HG03025 (cell line): ENCODE data around the gene HRNR.
"Not testable (repeated sequence)": the region's sequence is repeated elsewhere in the genome, so short reads cannot be mapped to it uniquely, and the experiment has no call there.

ENCODE experiments used
- ATAC-seq: cut with Tn5 transposase; IDR thresholded peaks from one replicate; pipeline ENCODE4 v1.9.1; 2021; ENCODE audit warnings: mild to moderate bottlenecking, moderate library complexity; ENCODE audit not compliant: unreplicated experiment, low FRiP score

The HRNR gene

DNA sequence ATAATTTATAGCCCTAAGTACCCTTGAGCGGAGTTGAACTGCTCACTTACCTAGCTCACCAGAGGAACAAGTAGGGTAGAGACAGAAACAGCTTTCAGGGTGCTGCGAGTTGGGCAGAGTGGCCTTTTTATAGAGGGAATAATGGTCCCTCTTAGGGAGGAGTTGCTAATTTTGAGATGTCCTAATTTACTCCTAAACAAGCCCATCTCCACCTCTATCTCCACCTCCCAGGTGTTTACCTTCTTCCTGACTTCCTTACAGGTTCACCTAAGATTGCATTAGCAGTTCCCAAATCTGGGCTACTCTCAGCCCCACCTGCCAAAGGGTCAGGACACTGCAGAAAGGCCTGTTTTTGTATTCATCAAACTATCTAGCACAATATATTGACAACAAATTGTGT lies at the start of gene HRNR:
TSS of gene HRNR (minus strand) at position 101 of the 400 bp plus-strand sequence. CDS start 940 bp downstream, outside the sequence.
- no peak for ATAC-seq

DNA sequence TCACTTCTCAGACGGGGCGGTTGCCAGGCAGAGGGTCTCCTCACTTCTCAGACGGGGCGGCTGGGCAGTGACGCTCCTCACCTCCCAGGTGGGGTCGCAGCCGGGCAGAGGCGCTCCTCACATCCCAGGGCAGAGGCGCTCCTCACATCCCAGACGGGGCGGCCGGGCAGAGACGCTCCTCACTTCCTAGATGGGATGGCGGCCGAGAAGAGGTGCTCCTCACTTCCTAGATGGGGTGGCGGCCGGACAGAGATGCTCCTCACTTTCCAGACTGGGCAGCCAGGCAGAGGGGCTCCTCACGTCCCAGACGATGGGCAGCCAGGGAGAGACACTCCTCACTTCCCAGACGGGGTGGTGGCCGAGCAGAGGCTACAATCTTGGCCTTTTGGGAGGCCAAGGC lies 32.4 kb upstream of the HRNR start:
- not testable (repeated sequence) for ATAC-seq

DNA sequence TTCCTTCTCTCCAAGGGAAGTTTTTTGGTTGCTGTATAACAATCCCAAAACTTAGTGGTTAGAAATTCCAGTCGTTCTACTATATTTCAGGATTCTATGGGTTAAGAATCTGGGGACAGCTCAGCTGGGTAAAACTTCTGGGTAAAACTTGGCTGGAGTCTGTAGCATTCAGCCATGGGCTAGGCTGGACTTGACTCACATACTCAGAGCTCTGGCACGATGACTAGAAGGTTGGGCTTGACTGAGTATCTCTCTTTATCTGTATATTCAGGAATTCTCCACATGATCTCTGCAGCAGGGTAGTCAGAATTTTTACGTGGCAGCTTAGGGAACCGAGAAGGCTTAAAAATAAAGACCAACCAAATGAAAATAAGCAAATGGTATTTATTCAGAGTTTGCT lies 28.2 kb upstream of the HRNR start:
- no peak for ATAC-seq

DNA sequence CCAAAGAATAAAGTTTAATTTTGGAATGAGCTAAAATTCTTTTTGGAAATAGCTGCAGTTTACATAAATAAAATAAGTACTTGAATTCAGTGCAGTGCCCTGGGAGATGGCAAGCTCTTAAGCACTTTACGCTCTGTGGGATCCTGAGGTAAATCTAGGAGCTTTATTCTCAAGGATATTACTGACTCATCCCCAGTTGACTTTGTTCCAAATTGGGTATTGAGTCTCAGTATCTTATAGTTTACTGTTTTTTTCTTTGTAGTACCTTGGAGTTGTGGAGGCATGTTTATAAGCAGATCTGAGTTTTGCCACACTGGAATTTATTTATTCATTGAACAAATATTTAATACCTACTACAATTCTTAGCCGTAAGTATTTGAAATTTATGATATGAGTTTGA lies 27.4 kb upstream of the HRNR start:
- no peak for ATAC-seq

DNA sequence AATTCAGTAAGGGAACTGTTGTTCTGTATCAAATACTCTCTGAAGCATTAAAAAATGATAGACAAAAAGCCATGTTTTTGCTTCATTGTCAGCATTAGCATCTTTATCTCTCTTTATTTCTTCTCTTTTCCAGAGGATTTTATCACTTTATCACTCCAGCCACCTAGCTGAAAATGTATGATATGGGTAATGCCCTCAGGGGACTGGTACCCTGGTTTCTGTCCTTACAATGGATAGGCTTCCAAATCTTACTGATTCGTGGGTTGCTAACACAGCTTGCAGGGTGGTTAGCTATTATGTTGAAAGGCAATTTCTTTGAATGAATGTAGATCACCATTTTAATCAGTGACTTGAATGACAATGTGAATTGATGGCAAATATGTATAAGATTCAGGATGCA lies 23.3 kb upstream of the HRNR start:
- no peak for ATAC-seq

DNA sequence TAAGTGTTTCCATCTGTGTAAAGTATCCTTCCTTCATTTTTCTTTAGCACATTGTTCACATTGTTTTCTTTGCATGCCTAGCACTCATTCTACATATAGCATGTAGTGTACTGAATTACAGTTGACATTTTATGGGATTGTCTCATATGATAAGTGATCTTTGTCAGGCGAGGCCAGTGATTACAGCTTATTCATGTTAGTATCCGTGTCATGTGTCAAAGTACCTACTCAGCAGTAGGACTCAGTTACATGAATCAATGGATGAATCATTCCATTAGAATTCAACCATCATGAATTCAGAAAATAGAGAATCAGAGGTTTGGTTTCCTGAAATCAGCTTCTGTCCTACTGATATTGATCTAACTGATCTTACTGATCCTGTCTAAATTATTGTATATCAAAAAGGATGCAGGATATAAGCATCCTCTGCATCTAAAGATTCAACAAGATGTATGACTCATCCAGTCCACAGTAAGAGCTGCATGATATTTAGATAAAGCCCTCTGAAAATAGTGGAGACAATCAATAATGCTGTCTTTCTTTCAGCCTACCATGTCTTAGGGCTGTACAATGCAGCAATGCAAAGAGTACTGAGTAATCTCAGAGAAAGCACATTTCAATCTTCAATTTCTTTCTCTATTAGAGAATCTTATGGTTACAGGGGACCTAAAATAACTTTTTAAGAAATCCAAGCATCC lies 20.7 kb upstream of the HRNR start:
- no peak for ATAC-seq

DNA sequence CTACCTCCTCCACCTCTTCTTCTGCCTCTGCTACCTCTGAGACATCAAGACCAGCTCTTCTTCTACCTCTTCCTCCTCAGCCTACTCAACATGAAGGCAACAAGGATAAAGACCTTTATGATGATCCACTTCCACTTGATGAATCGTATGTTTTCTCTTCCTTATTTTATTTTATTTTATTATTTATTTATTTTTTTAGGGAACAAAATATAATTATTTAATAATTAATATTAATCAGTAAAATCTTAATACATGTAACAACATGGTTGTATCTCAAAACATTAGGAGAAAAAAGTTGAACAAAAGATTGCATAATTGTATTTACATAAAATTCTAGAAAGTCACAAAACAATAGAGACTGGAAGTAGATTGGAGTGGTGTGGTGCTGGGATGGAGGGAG lies 13.1 kb upstream of the HRNR start:
- no peak for ATAC-seq

DNA sequence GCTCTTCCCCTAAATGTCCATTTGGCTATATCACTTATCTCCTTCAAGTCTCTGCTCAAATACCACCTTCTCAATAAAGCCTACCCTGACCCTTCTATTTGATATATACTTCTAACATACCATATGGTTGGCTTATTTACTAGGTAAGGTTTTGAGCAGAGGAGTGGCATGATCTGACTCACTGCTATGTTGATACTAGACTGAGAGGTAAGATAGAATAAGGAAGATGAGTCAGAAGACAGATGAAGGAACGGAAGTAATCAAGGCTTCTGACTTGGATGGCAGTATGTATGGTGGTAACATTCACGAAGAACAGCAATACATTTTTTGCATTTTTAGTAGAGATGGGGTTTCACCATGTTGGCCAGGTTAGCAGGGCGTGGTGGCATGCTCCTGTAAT lies 4.8 kb upstream of the HRNR start:
- ATAC-seq, result no peak

DNA sequence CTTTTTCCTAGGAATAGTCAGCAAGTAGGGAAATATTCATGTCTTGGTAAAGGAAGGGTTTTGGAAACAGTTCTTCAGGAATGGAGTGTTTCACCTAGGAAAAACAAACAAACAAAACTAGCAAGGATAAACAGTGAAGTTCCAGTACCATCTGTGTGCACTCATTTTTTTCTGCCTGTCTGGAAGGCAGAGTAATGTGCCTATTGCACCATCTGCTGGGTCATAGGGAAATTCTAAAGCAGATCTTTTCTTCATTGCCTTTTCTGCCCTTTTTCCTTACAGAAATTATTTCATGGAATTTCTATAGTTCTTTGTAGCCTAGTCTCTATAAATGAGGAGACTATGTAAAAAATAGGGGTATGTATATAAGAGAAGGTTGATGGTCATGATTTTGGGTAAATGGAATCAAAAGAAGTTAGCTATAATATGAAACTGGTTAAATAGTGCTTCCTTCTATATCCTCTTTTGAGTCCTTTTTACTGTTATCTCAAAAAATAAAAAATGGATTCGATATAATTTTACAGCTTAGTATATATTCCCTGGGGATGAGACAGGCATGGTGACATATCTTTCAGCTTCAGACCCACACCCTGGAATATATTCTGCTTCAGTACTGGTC lies 3.4 kb upstream of the HRNR start:
- no peak for ATAC-seq

DNA sequence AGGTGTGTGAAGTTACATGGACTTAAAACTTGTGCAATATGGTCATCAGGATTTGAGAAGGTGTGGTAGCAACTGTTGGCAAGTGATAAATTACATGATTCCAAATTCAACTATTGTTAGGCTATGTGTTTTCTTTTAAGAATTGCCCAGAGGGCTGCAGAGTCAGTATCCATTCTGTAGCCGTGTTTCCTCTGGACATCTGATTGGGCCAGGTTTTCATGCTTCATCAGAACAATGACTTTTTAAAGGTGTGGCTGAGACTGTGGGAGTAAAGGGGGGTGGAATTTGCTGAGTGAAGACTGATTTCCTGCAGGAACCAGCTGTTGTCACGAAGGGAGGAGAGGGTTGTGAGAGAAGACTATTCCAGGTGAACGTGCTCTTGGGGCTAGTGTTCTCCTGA lies 1.7 kb upstream of the HRNR start:
- ATAC-seq, result no peak

DNA sequence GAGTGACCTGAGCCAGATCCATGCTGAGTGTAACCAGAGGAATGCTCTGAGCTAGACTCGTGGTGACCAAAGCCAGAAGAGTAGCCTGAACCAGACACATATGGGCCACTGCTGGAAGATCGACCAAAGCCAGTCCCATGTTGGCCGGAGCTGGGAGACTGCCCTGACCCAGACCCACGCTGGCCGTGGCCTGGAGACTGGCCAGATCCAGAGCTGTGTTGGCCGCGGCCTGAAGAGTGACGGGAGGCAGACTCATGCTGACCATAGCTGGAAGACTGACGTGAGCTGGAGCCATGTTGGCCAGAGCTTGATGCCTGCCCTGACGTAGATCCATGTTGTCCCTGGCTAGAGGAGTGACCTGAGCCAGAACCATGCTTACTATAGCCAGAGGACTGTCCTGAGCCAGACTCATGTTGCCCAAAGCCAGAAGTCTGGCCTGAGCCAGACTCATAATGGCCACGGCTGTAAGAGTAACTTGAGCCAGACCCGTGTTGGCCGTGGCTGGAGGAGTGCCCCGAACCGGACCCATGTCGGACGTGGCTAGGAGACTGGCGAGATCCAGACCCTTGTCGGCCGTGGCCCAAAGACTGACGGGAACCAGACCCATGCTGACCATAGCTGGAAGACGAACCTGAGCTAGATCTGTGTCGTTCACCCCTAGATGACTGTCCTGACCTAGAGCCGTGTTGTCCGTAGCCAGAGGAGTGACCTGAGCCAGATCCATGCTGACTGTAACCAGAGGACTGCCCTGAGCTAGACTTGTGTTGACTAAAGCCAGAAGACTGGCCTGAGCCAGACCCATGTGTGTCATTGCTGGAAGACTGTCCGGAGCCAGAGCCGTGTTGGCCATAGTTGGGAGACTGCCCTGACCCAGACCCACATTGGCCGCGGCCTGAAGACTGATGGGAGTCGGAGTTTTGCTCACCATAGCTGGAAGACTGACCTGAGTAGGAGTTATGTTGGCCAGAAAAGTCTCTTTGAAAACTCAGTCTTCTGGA lies 3.5 kb downstream of the HRNR start:
- no peak for ATAC-seq

DNA sequence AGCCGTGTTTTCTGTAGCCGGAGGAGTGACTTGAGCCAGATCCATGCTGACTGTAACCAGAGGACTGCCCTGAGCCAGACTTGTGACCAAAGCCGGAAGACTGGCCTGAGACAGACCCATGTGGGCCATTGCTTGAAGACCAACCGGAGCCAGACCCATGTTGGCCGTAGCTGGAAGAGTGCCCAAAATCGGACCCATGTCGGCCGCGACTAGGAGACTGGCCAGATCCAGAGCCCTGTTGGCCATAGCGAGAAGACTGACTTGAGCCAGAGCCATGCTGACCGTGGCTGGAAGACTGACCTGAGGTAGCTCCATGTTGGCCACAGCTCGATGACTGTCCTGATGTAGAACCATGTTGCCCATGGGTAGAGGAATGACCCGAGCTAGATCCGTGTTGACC lies 4.6 kb downstream of the HRNR start:
- not testable (repeated sequence) for ATAC-seq

DNA sequence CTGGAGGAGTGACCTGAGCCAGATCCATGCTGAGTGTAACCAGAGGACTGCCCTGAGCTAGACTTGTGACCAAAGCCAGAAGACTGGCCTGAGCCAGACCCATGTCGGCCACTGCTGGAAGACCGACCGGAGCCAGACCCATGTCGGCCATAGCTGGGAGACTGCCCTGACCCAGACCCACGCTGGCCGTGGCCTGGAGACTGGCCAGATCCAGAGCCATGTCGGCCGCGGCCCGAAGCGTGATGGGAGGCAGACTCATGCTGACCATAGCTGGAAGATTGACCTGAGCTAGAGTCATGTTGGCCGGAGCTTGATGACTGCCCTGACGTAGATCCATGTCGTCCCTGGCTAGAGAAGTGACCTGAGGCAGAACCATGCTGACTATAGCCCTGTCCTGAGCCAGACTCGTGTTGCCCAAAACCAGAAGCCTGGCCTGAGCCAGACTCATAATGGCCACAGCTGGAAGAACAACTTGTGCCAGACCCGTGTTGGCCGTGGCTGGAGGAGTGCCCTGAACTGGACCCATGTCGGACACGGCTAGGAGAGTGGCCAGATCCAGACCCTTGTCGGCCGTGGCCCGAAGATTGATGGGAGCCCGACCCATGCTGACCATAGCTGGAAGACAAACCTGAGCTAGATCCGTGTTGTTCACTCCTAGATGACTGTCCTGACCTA lies 5.1 kb downstream of the HRNR start:
- ATAC-seq, result no peak

DNA sequence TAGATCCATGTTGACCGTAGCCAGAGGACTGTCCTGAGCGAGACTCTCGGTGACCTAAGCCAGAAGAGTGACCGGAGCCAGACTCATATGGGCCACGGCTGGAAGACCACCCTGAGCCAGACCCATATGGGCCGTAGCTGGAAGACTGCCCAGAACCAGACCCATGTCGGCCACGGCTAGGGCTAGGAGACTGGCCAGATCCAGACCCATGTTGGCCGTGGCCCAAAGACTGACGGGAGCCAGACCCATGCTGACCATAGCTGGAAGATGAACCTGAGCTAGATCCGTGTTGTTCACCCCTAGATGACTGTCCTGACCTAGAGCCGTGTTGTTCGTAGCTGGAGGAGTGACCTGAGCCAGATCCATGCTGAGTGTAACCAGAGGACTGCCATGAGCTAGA lies 8.4 kb downstream of the HRNR start:
- not testable (repeated sequence) for ATAC-seq

DNA sequence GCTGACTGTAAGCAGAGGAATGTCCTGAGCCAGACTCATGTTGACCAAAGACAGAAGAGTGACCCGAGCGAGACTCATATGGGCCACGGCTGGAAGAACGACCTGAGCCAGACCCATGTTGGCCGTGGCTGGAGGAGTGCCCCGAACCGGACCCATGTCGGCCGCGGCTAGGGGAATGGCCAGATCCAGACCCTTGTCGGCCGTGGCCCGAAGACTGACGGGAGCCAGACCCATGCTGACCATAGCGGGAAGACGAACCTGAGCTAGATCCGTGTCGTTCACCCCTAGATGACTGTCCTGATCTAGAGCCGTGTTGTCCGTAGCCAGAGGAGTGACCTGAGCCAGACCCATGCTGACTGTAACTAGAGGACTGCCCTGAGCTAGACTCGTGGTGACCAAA lies 9.1 kb downstream of the HRNR start:
- not testable (repeated sequence) for ATAC-seq

DNA sequence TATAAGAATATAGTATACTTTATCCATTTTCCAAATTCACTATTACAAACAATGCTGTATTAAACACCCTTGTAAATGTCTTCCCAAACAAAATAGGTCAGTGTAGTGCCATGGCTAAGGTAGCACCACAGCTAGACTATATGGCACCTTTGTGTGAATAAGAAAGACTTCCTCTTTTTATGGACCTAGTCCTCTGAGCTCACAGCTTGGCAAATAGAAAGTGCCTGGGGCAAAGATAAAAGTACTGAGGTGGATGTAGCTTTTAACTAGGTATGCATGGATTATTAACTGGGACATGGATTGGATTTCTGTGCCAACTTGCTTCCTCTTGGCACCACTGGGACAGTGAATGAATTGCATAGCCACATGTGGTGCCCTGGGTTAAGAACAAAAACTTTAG lies 25.0 kb downstream of the HRNR start:
- no peak for ATAC-seq

DNA sequence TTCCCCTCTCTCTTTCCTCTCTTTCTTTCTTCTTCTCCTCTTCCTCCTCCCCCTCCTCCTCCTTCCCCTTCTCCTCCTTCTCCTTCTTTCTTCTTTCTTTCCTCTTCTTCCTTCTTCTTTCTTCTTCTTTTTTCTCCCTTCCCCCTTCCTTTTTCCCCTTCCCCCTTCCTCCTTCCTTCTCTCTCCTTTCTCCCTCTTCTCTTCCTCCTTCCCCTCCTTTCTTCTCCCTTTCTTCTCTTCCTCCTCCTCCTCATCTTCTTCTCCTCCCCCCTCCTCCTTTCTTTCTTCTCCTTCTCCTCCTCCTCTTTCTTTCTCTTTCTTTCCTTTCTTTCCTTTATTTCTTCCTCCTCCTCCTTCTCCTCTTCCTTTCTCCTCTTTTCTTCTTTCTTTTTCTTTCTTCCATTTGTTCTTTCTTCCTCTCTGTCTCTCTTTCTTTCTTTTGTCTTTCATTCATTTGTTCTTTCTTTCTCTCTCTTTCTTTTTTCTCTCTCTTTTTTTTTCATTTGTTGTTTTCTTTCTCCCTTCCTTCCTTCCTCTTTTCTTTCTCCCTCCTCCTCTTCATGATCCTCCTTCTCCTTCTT lies 26.5 kb downstream of the HRNR start:
- ATAC-seq, result no peak

DNA sequence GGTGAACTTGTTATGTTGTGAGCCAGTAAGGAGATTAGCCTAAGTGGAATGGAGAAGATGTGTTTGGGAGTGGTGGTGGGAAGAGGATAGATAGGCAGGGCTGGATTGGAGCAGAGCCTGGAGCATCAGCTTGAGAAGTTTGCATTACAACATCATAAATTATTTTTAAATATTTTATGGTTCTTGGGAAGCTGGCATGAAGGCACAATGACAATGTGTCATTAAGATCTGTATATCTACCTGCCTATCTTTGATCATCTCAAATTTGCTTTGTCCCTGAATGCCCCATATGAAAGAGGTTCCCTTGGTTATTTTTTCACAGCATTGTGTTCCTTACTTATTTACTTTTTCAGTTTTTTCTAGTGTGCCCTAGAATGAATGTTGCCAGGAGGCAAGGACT lies 32.3 kb downstream of the HRNR start:
- ATAC-seq, result no peak

DNA sequence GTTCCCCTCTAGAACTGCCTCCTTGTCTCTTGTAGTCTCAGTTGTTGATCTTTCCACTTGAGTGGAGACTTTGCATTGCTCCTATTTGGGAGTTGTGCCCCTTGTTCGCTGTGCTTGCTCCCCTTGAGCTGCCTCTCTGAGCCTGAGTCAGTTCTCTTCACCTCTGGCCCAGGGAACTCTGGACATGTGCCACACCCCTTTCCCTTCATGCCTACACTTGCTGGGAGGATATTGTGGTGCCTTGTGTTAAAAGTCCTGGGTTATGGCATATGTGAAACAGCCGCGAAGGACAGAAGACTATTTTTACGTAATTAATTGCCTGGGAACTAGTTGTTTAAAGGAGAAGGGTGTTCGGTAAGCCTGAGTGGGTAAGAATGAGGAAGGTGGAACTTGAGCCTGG lies 32.7 kb downstream of the HRNR start:
- no peak for ATAC-seq

DNA sequence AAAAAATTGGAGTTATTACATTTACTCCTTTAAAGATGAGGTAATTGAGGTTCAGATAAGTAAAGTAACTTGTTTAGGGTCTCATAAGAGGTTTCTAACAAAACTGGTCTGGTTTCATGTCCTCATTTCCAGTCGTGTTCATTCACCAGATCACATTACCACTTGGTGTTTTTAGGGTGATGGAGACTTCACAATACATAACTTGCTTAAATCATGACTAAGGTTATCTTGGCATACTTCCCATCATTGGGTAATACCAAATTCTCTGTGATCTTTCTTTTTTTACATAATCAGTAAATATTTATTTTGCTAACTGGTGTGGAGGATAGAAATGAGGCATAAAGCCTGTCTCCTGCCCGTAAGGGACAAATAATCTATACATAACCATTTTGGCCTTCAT lies 33.4 kb downstream of the HRNR start:
- no peak for ATAC-seq
